AG09319 (cell line): ENCODE measurements around the gene LMX1B.

Source experiments
- DNase-seq: peaks from one replicate; pipeline ENCODE4 v3.0.0-alpha.2; 2010; ENCODE audit warnings: low read depth; ENCODE audit errors: extremely low read depth
- TF ChIP-seq, protein P1 (sequence below): IDR thresholded peaks from 2 replicates; pipeline ENCODE4 v1.5.1; 2011; ENCODE audit warnings: low read depth, mild to moderate bottlenecking, inconsistent platforms, low read length, moderate library complexity

LMX1B gene

DNA sequence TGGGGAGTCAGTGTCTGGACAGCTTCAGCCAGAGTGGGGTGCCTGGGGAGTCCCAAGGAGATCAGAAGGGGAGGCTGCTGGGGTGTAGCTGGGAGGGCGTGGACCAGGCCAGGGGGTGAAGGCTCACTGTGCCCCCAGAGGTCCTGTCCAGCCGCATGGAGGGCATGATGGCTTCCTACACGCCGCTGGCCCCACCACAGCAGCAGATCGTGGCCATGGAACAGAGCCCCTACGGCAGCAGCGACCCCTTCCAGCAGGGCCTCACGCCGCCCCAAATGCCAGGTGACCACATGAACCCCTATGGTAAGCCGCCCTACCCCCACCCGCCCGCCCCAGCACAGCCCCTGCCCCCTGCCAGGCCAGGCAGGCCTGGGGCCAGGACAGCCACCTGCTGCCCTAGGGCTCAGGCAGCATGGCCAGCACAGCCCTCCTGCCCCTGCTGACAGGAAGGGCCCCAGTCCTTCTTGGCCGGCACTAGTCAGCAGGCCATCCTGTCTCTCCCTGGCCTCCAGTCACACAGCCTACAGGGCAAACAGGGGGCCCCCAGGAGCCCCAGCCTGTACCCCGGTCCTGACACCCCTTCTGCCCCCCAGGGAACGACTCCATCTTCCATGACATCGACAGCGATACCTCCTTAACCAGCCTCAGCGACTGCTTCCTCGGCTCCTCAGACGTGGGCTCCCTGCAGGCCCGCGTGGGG, 82.1 kb downstream of the LMX1B start:
- no peak for DNase-seq
- TF ChIP-seq, protein P1, sequence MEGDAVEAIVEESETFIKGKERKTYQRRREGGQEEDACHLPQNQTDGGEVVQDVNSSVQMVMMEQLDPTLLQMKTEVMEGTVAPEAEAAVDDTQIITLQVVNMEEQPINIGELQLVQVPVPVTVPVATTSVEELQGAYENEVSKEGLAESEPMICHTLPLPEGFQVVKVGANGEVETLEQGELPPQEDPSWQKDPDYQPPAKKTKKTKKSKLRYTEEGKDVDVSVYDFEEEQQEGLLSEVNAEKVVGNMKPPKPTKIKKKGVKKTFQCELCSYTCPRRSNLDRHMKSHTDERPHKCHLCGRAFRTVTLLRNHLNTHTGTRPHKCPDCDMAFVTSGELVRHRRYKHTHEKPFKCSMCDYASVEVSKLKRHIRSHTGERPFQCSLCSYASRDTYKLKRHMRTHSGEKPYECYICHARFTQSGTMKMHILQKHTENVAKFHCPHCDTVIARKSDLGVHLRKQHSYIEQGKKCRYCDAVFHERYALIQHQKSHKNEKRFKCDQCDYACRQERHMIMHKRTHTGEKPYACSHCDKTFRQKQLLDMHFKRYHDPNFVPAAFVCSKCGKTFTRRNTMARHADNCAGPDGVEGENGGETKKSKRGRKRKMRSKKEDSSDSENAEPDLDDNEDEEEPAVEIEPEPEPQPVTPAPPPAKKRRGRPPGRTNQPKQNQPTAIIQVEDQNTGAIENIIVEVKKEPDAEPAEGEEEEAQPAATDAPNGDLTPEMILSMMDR, result no peak

DNA sequence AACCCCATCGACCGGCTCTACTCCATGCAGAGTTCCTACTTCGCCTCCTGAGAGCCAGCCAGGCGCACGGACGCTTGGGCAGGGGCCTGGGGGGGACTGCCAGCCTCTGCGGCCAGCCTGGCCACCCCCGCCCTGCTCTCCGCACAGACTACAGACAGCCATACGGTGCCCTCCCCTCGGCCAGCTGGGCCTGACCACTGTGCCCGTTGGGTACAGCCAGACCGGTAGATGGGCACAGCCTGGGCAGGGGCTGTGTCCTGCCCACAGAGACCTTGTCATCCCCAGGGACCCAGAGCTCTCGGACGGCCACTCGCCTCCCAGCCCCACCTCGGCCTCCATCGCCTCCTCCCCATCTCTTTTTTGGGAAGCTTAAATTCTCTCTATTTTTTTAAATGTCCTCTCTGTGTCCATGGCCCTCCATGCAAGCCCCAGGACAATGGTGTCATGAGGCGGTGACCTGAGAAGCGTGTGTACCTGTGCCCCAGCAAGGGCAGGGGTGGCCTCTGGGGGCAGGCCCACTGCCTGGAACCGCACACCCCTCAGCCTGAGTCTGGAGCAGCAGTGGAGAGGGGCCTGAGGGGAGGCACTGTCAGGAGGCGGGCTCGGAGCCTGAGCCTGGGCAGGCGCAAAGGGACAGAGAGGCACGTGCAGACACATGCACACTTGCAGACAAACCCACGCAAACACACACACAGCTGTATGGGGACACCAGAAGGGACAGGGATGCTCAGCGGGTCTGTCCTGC, 82.8 kb downstream of the LMX1B start:
- no peak for DNase-seq
- TF ChIP-seq, protein P1, result no peak

DNA sequence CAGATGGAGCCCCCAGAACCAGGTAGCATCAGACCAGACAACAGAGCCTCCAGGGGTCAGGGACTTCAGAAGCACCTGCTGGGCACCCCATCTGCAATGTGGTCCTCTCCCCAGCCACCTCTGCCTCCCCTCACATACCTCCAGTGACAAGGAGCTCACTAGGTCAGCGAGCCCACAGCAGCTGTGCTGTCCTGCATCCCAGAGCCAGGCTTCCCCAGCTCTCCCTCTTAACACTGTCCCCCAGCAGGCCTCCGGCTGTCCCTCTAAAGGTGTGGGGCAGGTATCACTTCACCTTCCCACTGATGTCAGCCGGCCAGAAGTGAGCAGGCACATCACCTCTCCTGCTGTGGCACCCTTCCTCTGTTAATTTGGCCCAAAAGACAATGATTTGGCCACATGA, 83.6 kb downstream of the LMX1B start:
- no peak for DNase-seq
- TF ChIP-seq, protein P1, result no peak

DNA sequence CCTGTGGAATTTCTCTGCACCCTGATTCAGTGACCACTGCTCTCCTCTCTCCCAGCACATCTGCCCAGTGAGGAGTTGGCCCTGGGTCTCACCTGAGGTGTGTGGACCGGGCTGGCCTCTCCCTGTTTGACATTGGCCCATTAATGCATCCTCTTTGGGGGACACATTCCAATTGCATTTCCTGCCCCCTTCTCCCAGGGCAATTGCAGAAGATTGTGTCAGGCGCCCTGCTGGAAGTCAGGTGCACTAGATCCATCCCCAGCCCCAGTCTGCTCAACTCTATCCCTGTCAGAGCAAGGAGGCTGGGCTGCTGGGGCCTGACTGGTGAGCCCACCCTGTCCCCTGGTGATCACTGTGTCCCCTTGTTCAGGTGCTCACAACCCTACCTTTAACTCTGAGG, 84.5 kb downstream of the LMX1B start:
- TF ChIP-seq, protein P1, result no peak
- no peak for DNase-seq

DNA sequence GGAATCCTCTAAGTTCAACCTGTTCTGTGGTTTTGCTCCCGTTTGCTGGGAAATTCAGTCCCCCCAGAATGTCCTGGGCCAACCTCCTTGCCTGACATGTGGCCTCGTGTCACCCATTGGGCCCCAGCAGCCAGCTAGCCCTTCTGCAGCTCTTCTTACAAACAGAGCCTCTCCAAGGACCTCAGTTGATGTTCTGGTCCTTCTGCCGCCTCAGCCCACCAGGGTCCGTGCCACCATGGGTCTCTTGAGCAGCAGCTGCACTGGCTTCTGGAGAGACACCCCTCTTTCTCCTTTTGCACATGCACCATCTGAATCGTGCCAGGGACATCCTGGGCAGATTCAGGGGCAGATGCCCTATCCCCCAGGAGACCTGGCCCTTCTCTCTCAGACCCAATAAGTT, 85.0 kb downstream of the LMX1B start:
- TF ChIP-seq, protein P1, result no peak
- no peak for DNase-seq

DNA sequence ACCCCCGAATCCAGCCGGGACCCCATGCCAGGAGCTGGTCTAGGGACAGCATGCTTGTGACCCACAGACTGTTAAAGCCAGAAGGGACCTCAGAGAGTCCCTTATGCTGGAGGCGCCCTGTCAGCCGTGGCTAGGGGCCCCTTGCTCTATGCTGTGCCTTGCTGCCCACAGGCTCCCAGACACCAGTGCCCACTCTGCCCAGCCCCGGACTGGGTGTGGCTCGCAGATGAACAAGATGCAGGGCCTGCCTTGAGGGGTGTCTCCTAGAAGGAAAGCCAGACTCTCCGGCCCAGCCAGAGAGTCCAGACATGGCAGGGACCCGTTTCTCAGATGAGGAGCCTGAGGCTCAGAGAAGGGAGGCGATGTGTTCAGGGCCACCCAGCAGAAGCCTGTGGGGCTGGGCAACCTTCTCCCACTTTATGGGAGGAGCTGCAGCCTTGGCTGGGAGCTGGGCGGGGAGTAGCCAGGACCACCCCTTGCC, 85.7 kb downstream of the LMX1B start:
- no peak for DNase-seq
- TF ChIP-seq, protein P1, result no peak

DNA sequence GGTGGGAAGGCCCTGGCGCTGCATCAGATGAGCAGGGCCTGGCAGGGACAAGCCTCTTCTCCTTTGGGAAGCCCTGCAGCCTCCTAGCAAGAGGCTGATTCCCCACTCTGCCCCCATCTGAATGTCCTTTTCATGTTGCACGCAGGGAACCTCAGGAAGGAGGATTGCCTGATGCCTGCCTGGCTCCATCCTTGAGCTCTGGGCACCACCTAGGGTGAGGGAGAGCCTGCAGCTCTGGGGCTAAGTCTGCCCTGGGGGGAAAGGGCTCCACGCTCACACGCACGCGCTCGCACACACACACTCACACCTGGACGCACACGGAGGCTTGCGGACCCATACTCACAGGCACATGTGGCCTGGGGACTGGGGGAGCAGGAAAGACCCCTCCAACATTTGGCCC, 86.6 kb downstream of the LMX1B start:
- DNase-seq, result no peak
- TF ChIP-seq, protein P1, result no peak
